ENCODE results near the gene SYT14. TPM values are rescaled to one million over a fixed set of nuclear protein-coding genes. Genes with fewer than 3 reads are reported as not detected.
"Not testable (repeated sequence)": the region's sequence is repeated elsewhere in the genome, so short reads cannot be mapped to it uniquely, and the experiment has no call there.

Gene SYT14
- total RNA-seq, 1 experiment from 2014 or later: 1.4 TPM

DNA sequence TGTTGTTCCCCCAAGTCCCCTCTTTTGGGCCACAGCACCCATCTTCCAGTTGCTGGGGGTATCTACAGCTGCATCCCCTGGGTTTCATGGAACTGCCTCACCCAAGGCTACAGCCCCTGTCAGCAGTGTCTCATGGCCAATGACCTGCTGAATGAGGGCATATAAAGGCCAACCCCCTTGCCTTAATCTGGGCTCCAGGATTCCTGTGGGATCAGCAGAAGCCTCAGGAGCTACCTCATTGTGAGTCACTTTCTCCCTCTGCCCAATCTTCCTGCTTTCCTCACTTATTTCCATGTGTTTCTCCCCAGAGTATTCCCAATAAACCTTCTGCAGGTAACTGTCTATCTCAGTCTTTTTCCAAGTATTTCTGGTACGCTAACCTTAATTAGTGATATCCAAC lies 37.3 kb upstream of the SYT14 start:
- peak overlapping the region; percentile 84 for H3K27ac ChIP-seq
- H3K4me2 ChIP-seq: peak overlapping the region; percentile 35
- no peaks in the 10 kb centered on the region for H3K27me3 ChIP-seq (ENCODE audit: insufficient read depth, low read depth)

DNA sequence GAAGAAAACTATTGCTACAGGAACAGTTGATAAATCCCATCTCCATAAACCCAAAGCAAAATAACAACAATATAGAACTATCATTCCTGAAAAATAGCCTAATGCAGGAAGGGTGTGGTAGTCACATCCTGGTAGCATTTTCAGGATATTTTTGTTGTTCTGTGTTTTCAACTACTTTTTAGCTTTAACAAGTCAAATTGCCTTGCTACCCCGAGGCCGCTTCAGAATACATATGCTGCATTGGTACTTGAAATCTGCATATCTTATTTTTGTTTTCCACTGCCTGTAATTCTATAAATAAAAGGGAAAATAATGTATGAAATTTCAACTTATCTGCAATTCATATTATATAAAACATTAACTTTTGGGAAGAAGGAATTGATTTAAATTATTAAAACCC lies 36.8 kb upstream of the SYT14 start:
- Histone ChIP-seq H3K4me2 (peak overlapping the region; percentile 35), H3K9me3 (ENCODE audit: insufficient read depth, low read depth) (peaks cover 11% of the 10 kb centered on the region; the same call in 1 of the 2 replicates), H2AFZ (no peak overlapping the region), H4K20me1 (ENCODE audit: insufficient read depth) (no peaks in the 10 kb centered on the region), H3K27me3 (ENCODE audit: insufficient read depth, low read depth) (no peaks in the 10 kb centered on the region), H3K27ac (peak overlapping the region; percentile 84), H3K79me2 (ENCODE audit: low read depth) (no peaks in the 10 kb centered on the region), H3K9me2 (ENCODE audit: insufficient read depth) (no peaks in the 10 kb centered on the region), H3K4me1 (replicated peaks; ENCODE audit: insufficient read depth) (peaks cover 34% of the 10 kb centered on the region), H3K36me3 (ENCODE audit: low read depth) (no peaks in the 10 kb centered on the region), H3F3A (ENCODE audit: insufficient read depth, low read depth) (peaks cover 21% of the 10 kb centered on the region), H3K4me3 (no peak overlapping the region)
- TF ChIP-seq EZH2 (IDR thresholded peaks at IDR 0.05; ENCODE audit: low read depth): no peak
- TF ChIP-seq, protein P1, sequence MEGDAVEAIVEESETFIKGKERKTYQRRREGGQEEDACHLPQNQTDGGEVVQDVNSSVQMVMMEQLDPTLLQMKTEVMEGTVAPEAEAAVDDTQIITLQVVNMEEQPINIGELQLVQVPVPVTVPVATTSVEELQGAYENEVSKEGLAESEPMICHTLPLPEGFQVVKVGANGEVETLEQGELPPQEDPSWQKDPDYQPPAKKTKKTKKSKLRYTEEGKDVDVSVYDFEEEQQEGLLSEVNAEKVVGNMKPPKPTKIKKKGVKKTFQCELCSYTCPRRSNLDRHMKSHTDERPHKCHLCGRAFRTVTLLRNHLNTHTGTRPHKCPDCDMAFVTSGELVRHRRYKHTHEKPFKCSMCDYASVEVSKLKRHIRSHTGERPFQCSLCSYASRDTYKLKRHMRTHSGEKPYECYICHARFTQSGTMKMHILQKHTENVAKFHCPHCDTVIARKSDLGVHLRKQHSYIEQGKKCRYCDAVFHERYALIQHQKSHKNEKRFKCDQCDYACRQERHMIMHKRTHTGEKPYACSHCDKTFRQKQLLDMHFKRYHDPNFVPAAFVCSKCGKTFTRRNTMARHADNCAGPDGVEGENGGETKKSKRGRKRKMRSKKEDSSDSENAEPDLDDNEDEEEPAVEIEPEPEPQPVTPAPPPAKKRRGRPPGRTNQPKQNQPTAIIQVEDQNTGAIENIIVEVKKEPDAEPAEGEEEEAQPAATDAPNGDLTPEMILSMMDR (conservative IDR thresholded peaks at IDR 0.05): no peak
- TSS peak; percentile 3 for BruUV-seq (replicated peaks)
- intact Hi-C loops (cut with micrococcal nuclease; ENCODE audit: unreplicated experiment): no loop called here
- POLR2A ChIA-PET (ENCODE audit: unreplicated experiment): no interaction called here
- no peak for DNase-seq
- CTCF ChIA-PET: no interaction called here

More for the DNA sequence above, 37.3 kb upstream of the SYT14 start:
- Histone ChIP-seq H3K9me3 (ENCODE audit: insufficient read depth, low read depth) (peaks cover 11% of the 10 kb centered on the region; the same call in 1 of the 2 replicates), H4K20me1 (ENCODE audit: insufficient read depth) (no peaks in the 10 kb centered on the region), H2AFZ (no peak overlapping the region), H3K4me1 (replicated peaks; ENCODE audit: insufficient read depth) (peaks cover 38% of the 10 kb centered on the region), H3K79me2 (ENCODE audit: low read depth) (no peaks in the 10 kb centered on the region), H3K4me3 (no peak overlapping the region), H3F3A (ENCODE audit: insufficient read depth, low read depth) (peaks cover 24% of the 10 kb centered on the region), H3K9me2 (ENCODE audit: insufficient read depth) (no peaks in the 10 kb centered on the region), H3K36me3 (ENCODE audit: low read depth) (no peaks in the 10 kb centered on the region)
- ChIA-PET CTCF (no interaction called here), POLR2A (ENCODE audit: unreplicated experiment) (no interaction called here)
- TF ChIP-seq EZH2 (IDR thresholded peaks at IDR 0.05; ENCODE audit: low read depth): no peak
- TF ChIP-seq, protein P1 (conservative IDR thresholded peaks at IDR 0.05): no peak
- no TSS peak for BruUV-seq (replicated peaks)
- intact Hi-C loops (cut with micrococcal nuclease; ENCODE audit: unreplicated experiment): no loop called here
- peak; percentile 15 to 41 for DNase-seq

DNA sequence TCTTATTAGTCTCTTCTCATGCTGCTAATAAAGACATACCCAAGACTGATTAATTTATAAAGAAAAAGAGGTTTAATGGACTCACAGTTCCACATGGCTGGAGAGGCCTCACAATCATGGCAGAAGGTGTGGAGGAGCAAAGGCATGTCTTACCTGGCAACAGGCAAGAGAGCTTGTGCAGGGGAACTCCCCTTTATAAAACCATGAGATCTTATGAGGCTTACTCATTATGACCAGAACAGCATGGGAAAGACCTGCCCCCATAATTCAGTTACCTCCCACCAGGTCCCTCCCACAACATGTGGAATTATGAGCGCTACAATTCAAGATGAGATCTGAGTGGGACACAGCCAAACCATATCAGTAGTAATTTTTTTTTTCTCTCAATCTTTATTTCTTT lies 33.2 kb upstream of the SYT14 start:
- DNase-seq; H3K4me3 ChIP-seq; H3K4me2 ChIP-seq; H4K20me1 ChIP-seq (ENCODE audit: insufficient read depth); H3K27me3 ChIP-seq (ENCODE audit: insufficient read depth, low read depth); H3K36me3 ChIP-seq (ENCODE audit: low read depth); H3K9me2 ChIP-seq (ENCODE audit: insufficient read depth); H3F3A ChIP-seq (ENCODE audit: insufficient read depth, low read depth); intact Hi-C loops (cut with micrococcal nuclease; ENCODE audit: unreplicated experiment); BruUV-seq (replicated peaks); H3K79me2 ChIP-seq (ENCODE audit: low read depth); H2AFZ ChIP-seq; H3K27ac ChIP-seq; POLR2A ChIA-PET (ENCODE audit: unreplicated experiment); H3K9me3 ChIP-seq (ENCODE audit: insufficient read depth, low read depth); CTCF ChIA-PET: not testable (repeated sequence)
- H3K4me1 ChIP-seq (replicated peaks; ENCODE audit: insufficient read depth): peaks cover 17% of the 10 kb centered on the region

DNA sequence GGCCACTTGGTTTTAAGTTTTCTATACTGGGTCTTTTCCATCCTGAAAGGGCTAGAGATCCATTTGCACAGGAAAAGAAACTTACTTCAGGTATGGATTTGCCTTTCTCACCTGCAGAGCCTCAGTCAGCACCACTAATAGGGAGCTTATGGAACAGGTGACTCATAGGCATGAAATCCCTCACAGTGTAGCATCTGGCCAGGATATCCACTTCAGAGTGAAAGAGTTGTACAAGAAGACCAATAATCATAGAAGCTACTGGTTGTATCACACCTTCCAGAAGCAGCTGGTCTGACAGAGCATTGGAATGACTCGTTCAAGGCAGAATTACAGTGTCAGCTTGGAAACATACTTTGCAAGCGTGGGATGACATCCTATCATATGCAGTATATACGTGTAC lies 26.3 kb upstream of the SYT14 start:
- H2AFZ ChIP-seq: no peak overlapping the region
- H3F3A ChIP-seq (ENCODE audit: insufficient read depth, low read depth): no peaks in the 10 kb centered on the region
- ChIA-PET CTCF (no interaction called here), POLR2A (ENCODE audit: unreplicated experiment) (no interaction called here)
- no peaks in the 10 kb centered on the region for H3K4me1 ChIP-seq (replicated peaks; ENCODE audit: insufficient read depth)
- H3K4me3 ChIP-seq: no peak overlapping the region
- intact Hi-C loops (cut with micrococcal nuclease; ENCODE audit: unreplicated experiment): no loop called here
- no TSS peak for BruUV-seq (replicated peaks)
- no peak overlapping the region for H3K27ac ChIP-seq
- H3K9me3 ChIP-seq (ENCODE audit: insufficient read depth, low read depth): no peaks in the 10 kb centered on the region
- no peaks in the 10 kb centered on the region for H3K79me2 ChIP-seq (ENCODE audit: low read depth)
- no peaks in the 10 kb centered on the region; the same call in 1 of the 2 replicates for H3K9me2 ChIP-seq (ENCODE audit: insufficient read depth)
- H3K36me3 ChIP-seq (ENCODE audit: low read depth): no peaks in the 10 kb centered on the region
- H3K4me2 ChIP-seq: no peak overlapping the region
- no peak for TF ChIP-seq EZH2 (IDR thresholded peaks at IDR 0.05; ENCODE audit: low read depth)
- TF ChIP-seq, protein P1 (conservative IDR thresholded peaks at IDR 0.05): no peak
- no peaks in the 10 kb centered on the region for H3K27me3 ChIP-seq (ENCODE audit: insufficient read depth, low read depth)
- no peaks in the 10 kb centered on the region for H4K20me1 ChIP-seq (ENCODE audit: insufficient read depth)
- DNase-seq: no peak
